Coronary artery (tissue), 2 donors: ENCODE results near the gene RAP2B.
"Not testable (repeated sequence)": the region's sequence is repeated elsewhere in the genome, so short reads cannot be mapped to it uniquely, and the experiment has no call there.

Experiments used
- DNase-seq: peaks from one replicate; pipeline ENCODE4 v3.0.0-alpha.2; 2017; ENCODE audit warnings: low spot score
- H3K27ac ChIP-seq, 2 donors: fragments of 200-600 bp; sonication (generic); one replicate each; pipeline ENCODE4 v1.5.1; 2016 to 2019
- H3K4me3 ChIP-seq: fragments of 200-600 bp; sonication (generic); 2 replicates; pipeline ENCODE4 v1.5.1; 2016; ENCODE audit warnings: mild to moderate bottlenecking, moderate library complexity
- TF ChIP-seq, protein P1 (sequence below): fragments of 200-600 bp; sonication (generic); IDR thresholded peaks from one replicate; pipeline ENCODE4 v1.5.1; 2019; ENCODE audit warnings: antibody characterized with exemption

The RAP2B gene

GRCh38 chr3:153145454-153145853 lies 16.6 kb upstream of the RAP2B start:
- DNase-seq = no peak
- TF ChIP-seq, protein P1, sequence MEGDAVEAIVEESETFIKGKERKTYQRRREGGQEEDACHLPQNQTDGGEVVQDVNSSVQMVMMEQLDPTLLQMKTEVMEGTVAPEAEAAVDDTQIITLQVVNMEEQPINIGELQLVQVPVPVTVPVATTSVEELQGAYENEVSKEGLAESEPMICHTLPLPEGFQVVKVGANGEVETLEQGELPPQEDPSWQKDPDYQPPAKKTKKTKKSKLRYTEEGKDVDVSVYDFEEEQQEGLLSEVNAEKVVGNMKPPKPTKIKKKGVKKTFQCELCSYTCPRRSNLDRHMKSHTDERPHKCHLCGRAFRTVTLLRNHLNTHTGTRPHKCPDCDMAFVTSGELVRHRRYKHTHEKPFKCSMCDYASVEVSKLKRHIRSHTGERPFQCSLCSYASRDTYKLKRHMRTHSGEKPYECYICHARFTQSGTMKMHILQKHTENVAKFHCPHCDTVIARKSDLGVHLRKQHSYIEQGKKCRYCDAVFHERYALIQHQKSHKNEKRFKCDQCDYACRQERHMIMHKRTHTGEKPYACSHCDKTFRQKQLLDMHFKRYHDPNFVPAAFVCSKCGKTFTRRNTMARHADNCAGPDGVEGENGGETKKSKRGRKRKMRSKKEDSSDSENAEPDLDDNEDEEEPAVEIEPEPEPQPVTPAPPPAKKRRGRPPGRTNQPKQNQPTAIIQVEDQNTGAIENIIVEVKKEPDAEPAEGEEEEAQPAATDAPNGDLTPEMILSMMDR = no peak
- no peak overlapping the region for H3K27ac ChIP-seq
- no peak overlapping the region for H3K4me3 ChIP-seq

GRCh38 chr3:153146191-153147053 lies 15.6 kb upstream of the RAP2B start:
- no peak for DNase-seq
- Histone ChIP-seq H3K4me3 (no peak overlapping the region), H3K27ac (no peak overlapping the region)
- TF ChIP-seq, protein P1 = no peak

GRCh38 chr3:153150991-153151390 lies 11.0 kb upstream of the RAP2B start:
- H3K27ac ChIP-seq = no peak overlapping the region
- DNase-seq = no peak
- TF ChIP-seq, protein P1 = no peak
- no peak overlapping the region for H3K4me3 ChIP-seq

GRCh38 chr3:153155786-153156185 lies 6.2 kb upstream of the RAP2B start:
- not testable (repeated sequence) for H3K4me3 ChIP-seq, H3K27ac ChIP-seq, DNase-seq

GRCh38 chr3:153158189-153158588 lies 3.8 kb upstream of the RAP2B start:
- no peak overlapping the region for H3K27ac ChIP-seq
- no peak overlapping the region for H3K4me3 ChIP-seq
- TF ChIP-seq, protein P1 = no peak
- no peak for DNase-seq

- TF ChIP-seq, protein P1 = no peak
- no peak overlapping the region for H3K4me3 ChIP-seq
- no peak for DNase-seq
- no peak overlapping the region for H3K27ac ChIP-seq
Observed at GRCh38 chr3:153158961-153159735, 2.9 kb upstream of the RAP2B start.

GRCh38 chr3:153159771-153160397 lies 2.1 kb upstream of the RAP2B start:
- Histone ChIP-seq H3K27ac (peak overlapping the region; percentile 93 to 98), H3K4me3 (peak overlapping the region; percentile 99)
- no peak for DNase-seq
- TF ChIP-seq, protein P1 = no peak
